Astrocyte (in vitro differentiated cells and primary cell): ENCODE data around the gene TMTC2. TPM values are rescaled to one million over a fixed set of nuclear protein-coding genes. Genes with fewer than 3 reads are reported as not detected.
"Not testable (repeated sequence)": the region's sequence is repeated elsewhere in the genome, so short reads cannot be mapped to it uniquely, and the experiment has no call there.

ENCODE experiments used
- DNase-seq: peaks from one replicate; pipeline ENCODE4 v3.0.0-alpha.2; 2010; ENCODE audit warnings: low read depth
- FAIRE-seq: peaks from 2 replicates; lab custom pipeline; 2011; peaks lifted over from hg19 to GRCh38; lab: Jason Lieb, UNC
- H2AFZ ChIP-seq: 2 replicates; pipeline ENCODE4 v1.6.0; 2012; ENCODE audit warnings: low read depth, low read length, inconsistent platforms
- H3K27ac ChIP-seq: 2 replicates; pipeline ENCODE4 v1.5.1; 2011; ENCODE audit warnings: low read depth, low read length, inconsistent platforms
- H3K27me3 ChIP-seq: 2 replicates; pipeline ENCODE4 v1.6.0; 2011; ENCODE audit warnings: low read length, inconsistent platforms; ENCODE audit not compliant: insufficient read depth
- H3K36me3 ChIP-seq: 2 replicates; pipeline ENCODE4 v1.5.1; 2011; ENCODE audit warnings: low read length, inconsistent platforms; ENCODE audit not compliant: insufficient read depth
- H3K4me1 ChIP-seq: 2 replicates; pipeline ENCODE4 v1.5.1; 2011; ENCODE audit warnings: low read length, inconsistent platforms; ENCODE audit not compliant: insufficient read depth
- H3K4me2 ChIP-seq: 2 replicates; pipeline ENCODE4 v1.6.0; 2012; ENCODE audit warnings: low read length, inconsistent platforms
- H3K4me3 ChIP-seq: 2 replicates; pipeline ENCODE4 v1.5.1; 2011; ENCODE audit warnings: low read depth, mild to moderate bottlenecking, low read length, inconsistent platforms; ENCODE audit not compliant: insufficient read depth
- H3K79me2 ChIP-seq: 2 replicates; pipeline ENCODE4 v1.6.0; 2012; ENCODE audit warnings: mild to moderate bottlenecking, low read length, inconsistent platforms; ENCODE audit not compliant: insufficient read depth
- H3K9ac ChIP-seq: 2 replicates; pipeline ENCODE4 v1.6.0; 2012; ENCODE audit warnings: mild to moderate bottlenecking, low read length, inconsistent platforms
- H3K9me3 ChIP-seq: 2 replicates; pipeline ENCODE4 v1.5.1; 2012; ENCODE audit warnings: low read depth, mild to moderate bottlenecking, low read length, inconsistent platforms; ENCODE audit not compliant: insufficient read depth
- H4K20me1 ChIP-seq: 2 replicates; pipeline ENCODE4 v1.6.0; 2012; ENCODE audit warnings: low read length, inconsistent platforms; ENCODE audit not compliant: insufficient read depth
- H3K27ac Mint-ChIP-seq: one replicate; pipeline ENCODE4 v1.8.0; 2021; ENCODE audit warnings: mild to moderate bottlenecking, mixed read lengths; ENCODE audit not compliant: unreplicated experiment
- H3K27me3 Mint-ChIP-seq: one replicate; pipeline ENCODE4 v1.8.0; 2021; ENCODE audit warnings: low read depth, mixed read lengths; ENCODE audit not compliant: unreplicated experiment
- H3K36me3 Mint-ChIP-seq: one replicate; pipeline ENCODE4 v1.8.0; 2021; ENCODE audit warnings: low read depth, mixed read lengths; ENCODE audit not compliant: unreplicated experiment
- H3K4me1 Mint-ChIP-seq: one replicate; pipeline ENCODE4 v1.8.0; 2021; ENCODE audit warnings: low read depth, mixed read lengths; ENCODE audit not compliant: unreplicated experiment
- H3K4me3 Mint-ChIP-seq: one replicate; pipeline ENCODE4 v1.8.0; 2021; ENCODE audit warnings: mild to moderate bottlenecking, moderate library complexity, mixed read lengths; ENCODE audit not compliant: unreplicated experiment
- H3K9me3 Mint-ChIP-seq: one replicate; pipeline ENCODE4 v1.8.0; 2021; ENCODE audit warnings: mild to moderate bottlenecking, mixed read lengths; ENCODE audit not compliant: unreplicated experiment
- EZH2 ChIP-seq: IDR thresholded peaks from 2 replicates; pipeline ENCODE4 v1.6.1; 2012; ENCODE audit warnings: mild to moderate bottlenecking, low read length, inconsistent platforms; ENCODE audit not compliant: insufficient read depth
- total RNA-seq: library from RNA; stranded (reverse); gene quantifications from 2 replicates; pipeline ENCODE4 v1.2.1, GENCODE V29; 2021
- TF ChIP-seq, protein P1 (sequence below): IDR thresholded peaks from 2 replicates; pipeline ENCODE4 v1.5.1; 2011; ENCODE audit warnings: low read depth, mild to moderate bottlenecking, inconsistent platforms, low read length, moderate library complexity; ENCODE audit not compliant: insufficient read depth

Gene TMTC2
- total RNA-seq, 1 donor from 2014 or later: 2.2 TPM

DNA sequence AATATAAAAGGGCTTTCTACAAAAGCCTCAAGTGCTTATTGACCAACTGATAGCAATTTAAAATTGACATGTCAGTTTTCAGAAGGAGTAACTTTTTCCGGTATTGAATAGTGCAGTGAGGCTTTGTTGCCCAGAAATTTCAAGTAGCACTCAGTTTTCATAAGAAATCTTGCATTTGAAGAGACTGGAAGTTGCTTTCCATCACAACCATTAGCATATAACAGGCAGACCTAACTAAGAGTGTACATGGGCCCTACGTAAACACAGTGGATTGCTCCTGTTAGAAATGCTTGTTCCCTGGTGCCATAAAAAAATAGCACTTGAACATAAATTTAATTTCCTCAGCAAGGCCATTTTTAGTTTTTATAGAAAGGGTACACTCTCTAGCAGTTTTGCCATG, 117.9 kb downstream of the TMTC2 start:
- DNase-seq (no peak), FAIRE-seq (no peak)
- no peak overlapping the region for H3K27ac Mint-ChIP-seq
- H3K79me2 ChIP-seq: no peaks in the 10 kb centered on the region
- H3K4me1 ChIP-seq: no peaks in the 10 kb centered on the region
- H3K4me3 ChIP-seq: no peak overlapping the region
- H3K4me3 Mint-ChIP-seq: no peak overlapping the region
- no peaks in the 10 kb centered on the region for H4K20me1 ChIP-seq
- H3K9ac ChIP-seq: no peak overlapping the region
- H3K4me2 ChIP-seq: no peak overlapping the region
- H3K9me3 Mint-ChIP-seq: no peaks in the 10 kb centered on the region
- no peaks in the 10 kb centered on the region for H3K36me3 ChIP-seq
- H3K4me1 Mint-ChIP-seq: no peaks in the 10 kb centered on the region
- no peaks in the 10 kb centered on the region for H3K27me3 ChIP-seq
- no peak for TF ChIP-seq EZH2
- TF ChIP-seq, protein P1, sequence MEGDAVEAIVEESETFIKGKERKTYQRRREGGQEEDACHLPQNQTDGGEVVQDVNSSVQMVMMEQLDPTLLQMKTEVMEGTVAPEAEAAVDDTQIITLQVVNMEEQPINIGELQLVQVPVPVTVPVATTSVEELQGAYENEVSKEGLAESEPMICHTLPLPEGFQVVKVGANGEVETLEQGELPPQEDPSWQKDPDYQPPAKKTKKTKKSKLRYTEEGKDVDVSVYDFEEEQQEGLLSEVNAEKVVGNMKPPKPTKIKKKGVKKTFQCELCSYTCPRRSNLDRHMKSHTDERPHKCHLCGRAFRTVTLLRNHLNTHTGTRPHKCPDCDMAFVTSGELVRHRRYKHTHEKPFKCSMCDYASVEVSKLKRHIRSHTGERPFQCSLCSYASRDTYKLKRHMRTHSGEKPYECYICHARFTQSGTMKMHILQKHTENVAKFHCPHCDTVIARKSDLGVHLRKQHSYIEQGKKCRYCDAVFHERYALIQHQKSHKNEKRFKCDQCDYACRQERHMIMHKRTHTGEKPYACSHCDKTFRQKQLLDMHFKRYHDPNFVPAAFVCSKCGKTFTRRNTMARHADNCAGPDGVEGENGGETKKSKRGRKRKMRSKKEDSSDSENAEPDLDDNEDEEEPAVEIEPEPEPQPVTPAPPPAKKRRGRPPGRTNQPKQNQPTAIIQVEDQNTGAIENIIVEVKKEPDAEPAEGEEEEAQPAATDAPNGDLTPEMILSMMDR: no peak
- H2AFZ ChIP-seq: no peak overlapping the region
- no peaks in the 10 kb centered on the region for H3K9me3 ChIP-seq
- no peaks in the 10 kb centered on the region for H3K27me3 Mint-ChIP-seq
- H3K27ac ChIP-seq: no peak overlapping the region
- H3K36me3 Mint-ChIP-seq: no peaks in the 10 kb centered on the region

DNA sequence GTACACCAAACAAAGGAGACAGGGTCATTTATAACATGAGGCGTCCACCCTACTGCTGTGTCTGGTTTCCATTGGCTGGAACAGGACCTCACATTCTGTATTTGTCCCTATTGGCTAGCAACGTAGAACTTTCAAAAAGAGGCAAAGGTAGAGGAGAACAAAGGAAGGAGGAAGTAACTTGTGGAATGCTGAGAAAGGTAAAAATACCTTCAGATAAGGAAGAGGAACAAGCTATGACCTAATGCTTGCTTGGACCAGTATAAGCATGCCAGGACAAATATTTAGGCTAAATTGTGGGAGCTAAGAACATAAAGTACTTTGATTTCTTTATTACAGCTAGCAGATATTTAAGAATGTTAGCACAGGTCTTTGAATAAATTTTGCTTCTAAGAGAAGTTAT, 118.3 kb downstream of the TMTC2 start:
- not testable (repeated sequence) for H3K4me2 ChIP-seq, H3K79me2 ChIP-seq, H3K27ac ChIP-seq, H3K27me3 Mint-ChIP-seq, H3K4me3 Mint-ChIP-seq, H3K9me3 Mint-ChIP-seq, H3K36me3 ChIP-seq, H3K9ac ChIP-seq, H3K4me1 ChIP-seq, H3K4me3 ChIP-seq, FAIRE-seq, H3K27ac Mint-ChIP-seq, H3K27me3 ChIP-seq, H4K20me1 ChIP-seq, H2AFZ ChIP-seq, H3K36me3 Mint-ChIP-seq, H3K9me3 ChIP-seq, H3K4me1 Mint-ChIP-seq, DNase-seq

DNA sequence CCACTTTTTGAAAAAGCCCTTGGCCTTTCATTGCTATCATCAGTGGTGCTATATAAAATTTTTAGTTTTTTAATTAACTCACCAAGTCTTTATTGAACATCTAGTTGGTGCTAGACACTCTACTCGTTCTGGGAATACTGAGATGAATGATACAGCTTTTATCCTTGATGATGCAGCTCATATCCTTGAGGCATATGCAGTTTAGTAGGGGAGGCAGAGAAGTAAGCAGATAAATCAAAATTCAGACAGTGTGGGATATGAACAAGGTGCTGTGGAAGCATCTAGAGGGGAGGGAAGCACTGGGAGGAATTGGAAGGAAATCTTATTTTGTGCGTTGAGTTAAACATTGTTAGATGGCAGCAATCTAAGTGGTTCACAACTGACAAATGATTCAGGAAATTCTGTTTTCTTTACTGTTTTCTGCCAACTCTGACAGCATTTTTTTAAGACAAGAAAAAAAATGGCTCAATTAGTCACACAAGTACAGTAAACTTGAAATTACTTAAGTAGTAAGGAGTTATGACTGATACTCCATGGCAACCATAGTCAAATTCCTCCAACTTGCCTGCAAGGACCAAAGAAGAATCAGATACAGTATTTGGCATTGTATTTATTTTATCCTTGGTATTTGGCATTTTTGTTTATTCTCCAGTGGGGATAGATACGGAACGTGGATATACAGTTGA, 119.2 kb downstream of the TMTC2 start:
- H3K27ac Mint-ChIP-seq: no peak overlapping the region

More for the DNA sequence above, 119.2 kb downstream of the TMTC2 start:
- TF ChIP-seq, protein P1: no peak
- TF ChIP-seq EZH2: no peak
- Histone ChIP-seq H3K4me3 (no peak overlapping the region), H4K20me1 (no peaks in the 10 kb centered on the region), H3K27me3 (no peaks in the 10 kb centered on the region), H2AFZ (no peak overlapping the region), H3K9ac (no peak overlapping the region), H3K27ac (no peak overlapping the region), H3K4me2 (no peak overlapping the region), H3K4me1 (no peaks in the 10 kb centered on the region), H3K79me2 (no peaks in the 10 kb centered on the region), H3K9me3 (no peaks in the 10 kb centered on the region), H3K36me3 (no peaks in the 10 kb centered on the region)
- Mint-ChIP-seq H3K4me1 (no peaks in the 10 kb centered on the region), H3K27me3 (no peaks in the 10 kb centered on the region), H3K9me3 (no peaks in the 10 kb centered on the region), H3K36me3 (no peaks in the 10 kb centered on the region), H3K4me3 (no peak overlapping the region)
- peak; percentile 46 for DNase-seq
- no peak for FAIRE-seq
